GDM1 (cell line): Measurements from ENCODE around the gene ATP8B4.
A peak's percentile ranks its signal among the peaks of the same experiment; 100 is the strongest.

Source experiments
- DNase-seq: peaks from one replicate; lab custom pipeline; 2025; lab: John Stamatoyannopoulos, UW

The ATP8B4 gene

DNA sequence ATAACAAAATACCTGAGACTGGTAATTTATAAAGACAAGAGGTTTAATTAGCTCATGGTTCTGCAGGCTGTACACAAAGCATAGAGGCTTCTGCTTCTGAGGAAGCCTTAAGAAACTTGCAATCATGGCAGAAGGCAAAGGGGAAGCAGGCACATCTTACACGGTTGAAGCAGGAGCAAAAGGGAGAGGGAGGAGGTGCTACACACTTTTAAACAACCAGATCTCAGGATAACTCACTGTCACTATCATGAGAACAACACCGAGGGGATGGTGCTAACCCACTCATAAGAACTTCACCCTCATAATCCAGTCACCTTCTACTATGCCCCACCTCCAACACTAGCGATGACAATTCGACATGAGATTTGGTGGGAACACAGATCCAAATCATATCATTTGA is 54.4 kb downstream of the ATP8B4 start:
- DNase-seq: peak; percentile 34

DNA sequence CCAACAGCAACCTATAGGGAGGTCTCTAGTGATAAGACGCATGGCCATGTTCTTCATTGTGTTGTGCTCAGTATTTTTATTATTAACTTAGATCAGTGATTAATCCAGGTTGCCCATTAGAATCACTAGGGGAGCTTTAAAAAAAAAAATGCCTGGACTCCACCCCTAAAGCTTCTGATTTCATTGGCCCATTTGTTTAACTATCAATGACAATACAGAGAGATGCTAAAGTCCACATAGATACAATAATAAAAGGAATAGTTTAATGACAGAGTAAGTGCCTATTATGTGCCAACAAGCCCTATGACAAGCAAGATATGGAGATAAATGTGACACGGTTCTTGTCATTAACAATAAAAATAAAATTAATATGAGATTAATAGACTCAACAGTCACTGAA is 55.8 kb downstream of the ATP8B4 start:
- no peak for DNase-seq

DNA sequence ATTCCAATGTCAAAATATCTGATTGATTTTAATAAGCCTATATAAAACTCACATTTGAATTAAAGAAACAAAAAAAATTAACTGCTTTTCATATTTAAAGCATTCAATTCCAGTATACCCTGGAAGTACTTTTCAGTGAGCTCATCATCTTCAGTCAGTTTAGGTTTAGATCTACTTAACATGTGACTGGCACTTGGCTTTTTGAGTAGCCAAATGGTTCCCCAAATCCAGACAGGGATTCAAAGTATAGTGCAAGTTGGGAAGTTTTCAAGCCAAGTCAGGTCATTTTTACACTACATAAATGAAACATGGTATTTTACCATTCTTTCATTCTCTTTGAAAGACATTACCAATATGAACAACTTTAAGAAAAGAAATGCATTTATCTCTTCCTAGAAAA is 57.5 kb downstream of the ATP8B4 start:
- no peak for DNase-seq

DNA sequence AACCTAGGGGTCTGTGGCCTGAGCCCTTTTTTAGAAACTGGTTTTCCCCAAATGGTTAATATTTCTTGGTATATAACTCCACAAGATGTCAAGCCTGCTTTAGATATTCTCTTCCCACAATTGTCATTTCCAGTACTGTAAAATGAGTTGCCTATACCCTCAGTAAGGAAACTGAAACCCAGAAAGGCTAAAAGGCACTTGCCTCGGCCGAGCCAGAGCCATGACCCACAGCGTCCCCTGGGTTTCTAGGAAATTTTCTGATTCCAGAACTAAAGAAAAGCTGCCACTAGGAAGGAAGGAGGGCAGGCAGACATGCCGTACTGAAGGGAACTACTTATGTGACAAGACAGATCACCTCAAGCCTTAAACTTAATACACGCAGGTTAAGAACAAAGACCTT is 59.1 kb downstream of the ATP8B4 start:
- DNase-seq: no peak

DNA sequence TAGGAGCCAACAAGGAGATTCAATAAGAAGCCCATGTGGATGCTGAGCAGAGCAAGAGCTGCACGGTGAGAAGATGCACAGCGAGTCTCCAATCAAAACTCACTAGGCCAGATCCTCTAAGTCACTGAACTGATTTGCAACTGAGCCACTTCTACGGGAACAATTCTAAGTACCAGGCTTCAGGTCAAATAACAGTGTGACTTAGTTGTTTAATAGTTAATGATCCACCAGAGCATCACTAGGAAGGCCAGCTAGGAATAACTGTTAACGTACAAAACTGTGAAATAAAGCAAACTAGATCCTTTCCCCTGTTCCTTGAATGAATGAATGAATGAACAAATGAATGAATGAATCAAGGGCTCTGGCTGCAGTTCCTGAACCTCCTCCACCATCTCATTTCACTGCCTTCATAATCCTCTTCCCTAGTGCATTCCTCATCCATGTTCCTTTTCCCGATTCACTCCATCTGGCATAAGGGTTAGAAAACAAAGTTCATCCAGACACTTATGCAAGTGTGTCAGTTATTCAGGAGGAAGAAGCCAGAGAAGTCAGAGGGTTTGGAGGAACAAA is 59.7 kb downstream of the ATP8B4 start:
- no peak for DNase-seq

DNA sequence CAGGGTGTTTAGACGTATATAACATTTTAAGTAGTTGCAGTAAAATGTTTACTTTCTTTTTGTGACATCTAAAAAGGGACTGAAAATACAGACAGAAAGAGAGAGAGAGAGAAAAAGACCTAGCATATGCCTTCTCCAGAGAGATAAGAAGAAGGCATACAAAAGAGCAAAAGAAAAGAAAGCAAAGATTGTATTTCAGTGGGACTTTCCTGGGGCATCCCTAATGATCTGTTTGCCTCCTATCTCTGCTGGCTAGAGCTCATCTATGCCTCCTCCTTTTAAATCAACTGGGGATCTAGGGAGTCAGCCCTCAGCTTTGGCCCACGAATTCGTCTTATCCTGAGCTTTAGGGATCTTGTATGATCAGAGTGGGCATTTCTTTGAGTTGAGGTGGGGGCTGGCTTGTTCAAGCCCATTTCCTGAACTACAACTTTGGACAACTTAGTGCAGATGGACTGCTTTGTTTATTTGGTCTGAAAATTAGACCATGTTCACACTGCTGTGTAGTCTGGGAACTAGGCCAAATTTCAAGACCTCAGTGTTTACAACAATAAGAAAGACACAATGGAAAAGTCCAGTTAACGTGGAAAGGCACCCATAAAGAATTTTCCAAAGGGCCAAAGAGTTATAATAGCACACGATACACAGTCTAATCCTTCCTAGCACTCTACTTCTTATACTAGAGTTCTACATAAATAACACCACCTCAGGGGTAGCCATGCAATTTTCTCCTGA is 61.0 kb downstream of the ATP8B4 start:
- no peak for DNase-seq

DNA sequence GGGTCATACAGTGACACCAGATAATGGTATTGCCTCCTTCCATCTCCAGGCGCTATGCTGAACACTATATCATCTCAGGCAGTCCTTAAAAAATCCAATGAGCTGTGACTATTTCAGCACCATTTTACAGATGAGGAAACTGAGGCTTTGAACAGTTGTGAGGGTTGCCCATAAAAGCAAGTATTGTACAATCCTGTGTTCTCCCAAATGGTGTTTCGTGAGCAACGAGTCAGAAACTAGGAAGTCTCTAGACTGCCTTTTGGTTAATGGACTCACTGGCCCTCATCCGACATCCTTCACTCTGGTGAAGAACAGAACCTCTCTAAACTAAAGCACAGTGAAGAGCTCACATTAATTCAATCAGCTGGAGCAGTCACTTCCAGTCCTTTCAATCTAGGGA is 61.8 kb downstream of the ATP8B4 start:
- DNase-seq: no peak

DNA sequence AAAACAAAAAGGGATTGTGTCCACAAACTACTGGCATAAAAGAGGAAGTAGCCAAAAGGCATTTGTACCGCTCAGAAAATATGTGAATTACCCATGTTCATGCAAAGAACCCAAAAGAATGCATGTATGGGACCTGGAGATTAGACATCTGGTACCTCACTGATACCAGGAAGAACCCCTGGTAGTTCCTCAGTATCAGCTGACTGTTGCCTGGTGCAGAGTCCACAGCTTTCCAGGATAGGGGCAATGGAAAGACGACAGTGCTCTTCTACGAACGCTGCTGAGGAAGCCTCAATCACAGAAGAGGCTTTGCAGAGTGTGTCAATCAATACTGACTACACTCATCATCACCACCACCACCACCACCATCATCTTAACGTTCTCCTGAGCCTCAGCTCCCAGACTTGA is 63.3 kb downstream of the ATP8B4 start:
- no peak for DNase-seq

DNA sequence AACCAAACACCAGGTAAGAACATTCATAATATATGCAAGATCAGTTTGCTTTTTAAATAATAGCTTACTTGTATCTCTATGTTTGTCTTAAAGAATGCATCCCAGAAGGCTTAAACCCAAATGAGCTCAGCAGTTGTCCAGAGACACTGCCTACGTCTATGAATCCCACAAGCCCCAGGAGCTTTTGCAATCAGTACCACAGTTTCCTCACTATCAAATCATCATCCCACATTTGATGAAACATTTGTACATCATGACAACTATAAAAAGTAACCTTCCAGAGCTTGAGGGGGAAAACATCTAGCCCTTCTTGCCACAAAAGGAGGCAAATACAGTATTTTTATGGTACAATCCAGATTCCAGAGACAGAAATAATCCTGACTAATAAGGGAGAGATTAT is 63.7 kb downstream of the ATP8B4 start:
- DNase-seq: no peak

DNA sequence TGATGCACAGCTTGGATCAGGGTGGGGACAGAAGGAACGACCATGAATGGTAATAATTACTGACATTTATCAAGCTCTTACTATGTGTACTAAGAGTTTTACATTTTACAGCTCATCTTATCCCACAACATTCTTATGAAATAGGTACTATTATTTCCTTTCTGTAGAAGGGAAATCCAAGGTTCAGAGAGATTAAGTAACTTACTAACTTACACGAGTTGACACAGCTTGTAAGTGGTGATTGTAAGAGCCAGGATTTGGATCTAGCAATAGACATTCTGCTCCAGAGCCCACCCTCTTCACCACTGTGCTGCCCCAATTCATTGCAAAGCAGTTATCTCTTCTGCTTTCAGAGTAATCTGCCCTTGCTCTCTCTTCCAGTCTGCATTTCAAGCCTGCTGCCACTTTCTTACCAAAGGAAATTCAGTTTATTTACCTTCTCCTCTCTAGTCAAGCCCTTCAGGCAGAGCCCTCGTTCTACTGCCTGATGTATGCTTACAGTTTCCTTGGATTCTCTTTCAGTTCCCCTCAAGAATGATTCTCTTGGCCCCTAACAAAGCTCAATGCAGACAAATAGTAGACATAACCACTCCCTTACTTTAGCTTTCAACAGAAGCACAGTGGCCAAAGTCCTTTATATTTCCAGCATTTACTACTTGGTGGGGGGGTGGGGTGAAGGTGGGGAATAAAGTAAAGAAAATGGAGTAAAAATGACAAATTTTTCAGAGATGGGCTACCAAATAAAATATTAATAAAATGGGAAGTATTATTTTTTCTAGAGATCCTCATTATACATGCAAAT is 65.8 kb downstream of the ATP8B4 start:
- DNase-seq: no peak

DNA sequence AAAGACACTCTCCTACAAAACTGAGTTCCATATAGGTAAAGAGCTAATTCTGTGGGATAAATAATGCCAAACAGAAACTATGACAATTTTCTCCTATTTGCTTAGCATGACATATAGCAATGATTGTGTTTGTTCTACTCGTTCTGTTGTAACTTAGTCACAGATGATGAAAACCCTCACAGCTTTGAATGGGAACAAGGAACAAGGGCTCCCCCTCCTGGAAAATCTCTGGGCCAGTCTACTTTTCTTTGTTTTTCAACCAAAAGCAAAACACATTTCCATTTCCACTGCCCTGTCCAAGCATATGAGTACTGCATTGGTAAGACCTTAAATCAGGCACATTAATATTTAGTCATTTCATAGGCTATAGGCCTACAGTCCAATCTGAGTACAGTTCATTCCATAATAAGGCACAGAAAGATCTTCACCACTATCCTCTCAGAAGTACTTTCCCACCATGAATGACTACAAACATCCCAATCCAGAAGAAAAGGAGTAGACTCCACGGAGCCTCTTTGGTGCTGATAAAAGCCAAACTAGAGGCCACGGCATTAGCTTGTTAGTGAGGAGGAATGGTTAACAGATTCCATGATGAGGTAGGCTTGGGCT is 67.1 kb downstream of the ATP8B4 start:
- peak; percentile 9 for DNase-seq

DNA sequence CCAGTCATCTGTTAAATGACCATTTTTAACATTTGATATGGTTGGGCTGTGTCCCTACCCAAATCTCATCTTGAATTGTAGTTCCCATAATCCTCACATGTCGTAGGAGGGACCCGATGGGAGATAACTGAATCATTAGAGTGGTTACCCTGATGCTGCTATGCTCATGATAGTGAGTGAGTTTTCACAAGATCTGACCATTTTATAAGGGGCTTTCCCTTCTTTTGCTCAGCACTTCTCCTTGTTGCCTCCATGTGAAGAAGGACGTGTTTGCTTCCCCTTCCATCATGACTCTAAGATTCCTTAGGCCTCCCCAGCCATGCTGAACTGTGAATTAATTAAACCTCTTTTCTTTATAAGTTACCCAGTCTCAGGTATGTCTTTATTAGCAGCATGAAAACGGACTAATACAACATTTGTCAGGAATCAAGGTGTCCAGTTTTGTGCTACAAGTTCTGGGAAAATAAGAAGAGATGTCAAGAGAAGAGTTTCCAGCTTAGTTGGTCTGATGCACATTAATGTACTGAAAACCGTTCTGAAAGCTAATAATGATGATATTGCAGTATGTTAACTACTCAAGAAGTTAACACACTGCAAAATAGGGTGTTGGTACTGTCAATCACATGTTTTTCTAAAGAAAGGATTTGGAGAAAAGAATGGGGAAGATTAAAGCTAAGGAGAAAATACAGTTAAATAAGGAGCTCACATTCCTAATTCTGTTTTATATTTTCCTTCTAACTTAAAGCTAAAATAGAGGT is 67.9 kb downstream of the ATP8B4 start:
- DNase-seq: no peak

DNA sequence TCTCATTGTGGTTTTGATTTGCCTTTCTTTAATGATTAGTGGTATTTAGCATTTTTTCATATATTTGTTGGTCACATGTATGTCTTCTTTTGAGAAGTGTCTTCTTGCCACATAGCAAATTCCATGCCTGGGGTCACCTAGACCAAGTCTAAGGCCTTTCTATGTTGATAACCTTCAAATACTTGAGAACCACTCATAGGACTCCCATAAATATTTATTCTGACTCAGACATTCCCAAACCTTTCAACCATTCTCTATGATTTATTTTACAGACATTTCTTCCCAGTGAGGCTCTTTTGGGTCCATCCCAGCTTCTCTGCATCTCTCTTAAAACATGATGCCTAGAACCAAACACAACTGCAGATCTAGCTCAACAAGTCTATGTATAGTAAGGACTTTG is 69.2 kb downstream of the ATP8B4 start:
- no peak for DNase-seq

DNA sequence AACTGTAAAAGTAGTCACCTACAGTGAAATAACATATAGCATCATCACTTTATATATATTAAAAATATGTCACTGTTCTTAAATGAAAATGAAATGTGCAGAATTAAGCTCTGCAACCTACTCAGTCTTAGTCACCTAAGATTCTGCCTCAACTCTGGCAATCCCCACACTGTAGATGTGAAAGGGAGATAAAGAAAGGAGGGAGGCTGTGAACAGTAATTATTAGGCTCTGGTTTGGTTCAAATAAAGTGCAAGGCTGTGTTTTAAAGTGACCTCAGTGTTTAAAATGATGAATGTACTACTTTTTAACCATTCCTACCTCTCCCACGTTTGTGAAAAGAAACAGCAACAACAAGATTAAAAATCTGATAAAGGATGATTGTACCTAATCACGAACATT is 72.2 kb downstream of the ATP8B4 start:
- no peak for DNase-seq

DNA sequence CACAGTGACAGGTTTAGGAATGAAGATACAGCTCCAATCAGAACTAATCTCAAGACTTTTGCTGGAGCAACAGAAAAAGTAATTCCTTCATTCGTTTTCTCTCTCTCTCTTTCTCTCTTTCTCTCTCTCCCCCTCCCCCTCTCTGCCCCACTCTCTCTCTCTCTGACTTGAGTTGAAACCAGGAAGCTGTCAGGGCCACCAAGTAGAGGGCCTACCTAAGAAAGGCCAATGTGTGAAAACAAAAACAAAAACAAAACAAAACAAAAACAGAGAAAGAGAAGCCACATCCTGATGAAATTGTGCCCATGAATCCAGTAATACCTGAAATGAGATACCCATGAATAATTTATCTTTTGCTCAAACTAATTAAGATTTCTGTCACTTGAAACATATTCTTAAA is 72.9 kb downstream of the ATP8B4 start:
- DNase-seq: no peak

DNA sequence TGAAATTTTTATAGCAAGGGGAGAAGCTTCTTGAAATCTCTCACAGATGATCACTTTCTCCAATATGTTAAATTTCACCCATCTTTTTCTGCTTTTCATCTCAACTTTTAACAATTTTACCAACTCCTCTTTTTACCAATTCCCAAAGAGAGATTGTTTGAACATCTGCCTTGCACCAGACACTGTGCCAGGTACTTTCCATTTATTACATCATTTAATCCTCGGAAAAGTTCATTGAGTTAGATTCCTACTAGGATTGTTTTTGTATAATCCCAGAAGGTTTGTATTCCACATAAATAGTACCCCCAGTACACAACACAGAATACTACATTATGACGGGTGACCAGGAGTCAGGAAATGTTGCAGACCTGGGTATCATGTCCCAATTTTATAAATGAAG is 74.1 kb downstream of the ATP8B4 start:
- no peak for DNase-seq

DNA sequence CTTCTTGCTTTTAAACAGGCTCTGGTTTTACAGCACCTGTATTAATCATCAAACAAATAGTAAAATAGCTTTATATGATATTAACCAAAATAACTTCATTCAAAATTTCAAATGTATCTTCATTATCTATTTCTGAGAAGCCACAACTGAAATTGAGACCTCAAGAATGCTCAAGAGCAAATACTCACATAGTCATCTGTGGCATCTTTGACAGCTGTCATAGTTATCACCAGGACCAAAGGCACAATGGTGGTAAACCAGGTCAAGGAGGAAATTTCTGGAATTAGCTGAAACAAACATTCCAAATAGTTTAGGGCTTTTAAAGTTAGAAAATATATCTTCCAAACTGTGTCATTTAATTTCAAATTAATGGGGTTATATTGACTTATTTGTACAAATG is 74.6 kb downstream of the ATP8B4 start:
- DNase-seq: no peak

DNA sequence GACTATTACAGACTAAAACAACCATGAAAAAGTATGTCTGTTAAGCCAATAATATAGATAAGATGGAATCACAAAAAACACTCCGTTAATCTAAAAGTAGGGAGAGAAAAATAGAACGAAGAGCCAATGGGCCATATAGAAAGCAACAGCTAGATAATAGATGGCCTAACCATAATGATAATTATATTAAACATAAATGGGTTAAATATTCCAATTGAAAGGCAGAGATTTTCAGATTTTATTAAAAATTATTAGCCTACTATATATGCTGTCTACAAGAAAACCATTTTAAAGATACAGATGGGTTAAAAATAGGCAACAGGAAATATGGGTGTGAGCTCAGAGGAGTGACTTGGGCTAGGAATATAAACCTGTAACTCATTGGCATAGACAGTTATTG is 76.3 kb downstream of the ATP8B4 start:
- no peak for DNase-seq

DNA sequence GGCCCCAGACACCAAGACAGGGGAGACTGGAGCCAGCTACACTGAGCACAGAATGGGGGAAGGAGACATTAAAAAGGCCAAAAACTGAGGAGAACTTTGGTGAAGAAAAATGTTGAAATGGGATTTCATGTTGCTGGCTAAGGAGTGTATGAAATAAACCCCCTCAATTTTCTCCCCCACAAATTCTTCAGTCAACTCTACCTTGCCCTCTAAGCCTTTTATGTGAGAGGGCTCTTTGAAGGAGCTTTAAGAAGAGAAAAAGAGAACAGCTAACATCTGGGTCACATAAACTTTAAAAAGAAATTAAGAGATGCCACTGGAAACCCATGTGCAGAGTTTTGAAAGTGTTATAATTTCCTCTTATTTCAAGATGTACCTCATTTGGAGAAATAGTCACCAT is 88.6 kb downstream of the ATP8B4 start:
- no peak for DNase-seq

DNA sequence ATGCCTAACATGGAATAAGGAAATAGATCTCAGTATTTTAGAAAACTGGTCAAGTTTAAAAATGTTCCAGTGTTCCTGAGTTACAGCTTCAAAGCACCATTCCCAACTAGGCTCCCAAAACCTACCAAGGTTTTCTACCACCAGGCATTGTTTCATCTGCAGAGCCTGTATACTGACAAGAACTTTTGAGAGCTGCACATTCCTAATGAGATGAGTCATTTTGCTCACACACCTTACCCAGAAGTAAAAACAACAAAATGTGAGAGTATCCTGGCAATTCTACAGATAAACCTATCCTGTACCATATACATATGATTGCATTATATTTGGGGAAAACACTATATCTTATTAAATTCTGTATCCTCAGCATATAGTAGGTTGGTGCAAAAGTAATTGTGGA is 90.7 kb downstream of the ATP8B4 start:
- no peak for DNase-seq

DNA sequence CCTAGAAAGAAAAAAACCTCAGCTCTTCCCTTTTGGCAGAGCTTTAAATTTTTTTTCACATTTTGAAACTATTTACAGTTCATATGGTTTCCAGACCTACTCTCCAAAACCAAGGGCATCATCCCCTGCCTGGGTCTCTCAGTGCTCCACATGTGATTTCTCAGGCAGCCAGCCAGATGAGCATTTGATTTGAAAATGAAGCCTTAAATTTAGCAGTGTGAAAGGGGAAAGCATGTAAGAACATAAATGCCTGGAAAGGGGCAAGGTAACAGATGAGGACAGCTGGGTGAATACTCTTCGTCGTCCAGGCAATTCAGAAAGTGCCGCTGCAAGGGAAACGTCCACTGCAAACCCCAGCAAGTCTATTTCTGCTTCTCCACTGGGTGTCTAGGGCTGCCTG is 94.8 kb downstream of the ATP8B4 start:
- no peak for DNase-seq

DNA sequence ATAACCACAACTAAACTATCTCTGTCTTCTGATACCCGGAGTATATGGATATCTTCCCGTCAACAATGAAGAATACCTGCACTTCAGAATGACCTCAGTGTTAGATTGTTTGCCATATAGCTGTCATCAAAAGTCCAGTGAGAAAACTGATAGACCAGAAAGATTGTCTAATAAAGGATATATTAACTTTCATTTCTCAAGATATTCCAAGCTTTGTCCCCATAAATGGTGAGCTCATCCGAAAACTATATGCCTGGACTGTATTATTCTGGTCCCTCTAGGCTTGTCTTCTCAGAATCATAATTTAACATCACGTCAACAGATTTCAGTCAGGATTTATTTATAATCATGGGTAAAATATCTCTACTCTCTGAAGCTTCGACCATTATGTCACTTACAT is 100.5 kb downstream of the ATP8B4 start:
- no peak for DNase-seq
